Stimulated activated CD4-positive, alpha-beta T cell treated with anti-CD3 and anti-CD28 coated beads, Interleukin-12 subunit alpha, Interleukin-12 subunit beta, amount 100 ng/mL, for 48 hours (primary cell): ENCODE measurements around the gene NBEA.

Experiments used
- DNase-seq, 3 donors: peaks; one replicate each; pipeline ENCODE4 v3.0.0-alpha.2; 2020; ENCODE audit warnings: low read depth in 2 of 3, low spot score in 1 of 3

NBEA gene

DNA sequence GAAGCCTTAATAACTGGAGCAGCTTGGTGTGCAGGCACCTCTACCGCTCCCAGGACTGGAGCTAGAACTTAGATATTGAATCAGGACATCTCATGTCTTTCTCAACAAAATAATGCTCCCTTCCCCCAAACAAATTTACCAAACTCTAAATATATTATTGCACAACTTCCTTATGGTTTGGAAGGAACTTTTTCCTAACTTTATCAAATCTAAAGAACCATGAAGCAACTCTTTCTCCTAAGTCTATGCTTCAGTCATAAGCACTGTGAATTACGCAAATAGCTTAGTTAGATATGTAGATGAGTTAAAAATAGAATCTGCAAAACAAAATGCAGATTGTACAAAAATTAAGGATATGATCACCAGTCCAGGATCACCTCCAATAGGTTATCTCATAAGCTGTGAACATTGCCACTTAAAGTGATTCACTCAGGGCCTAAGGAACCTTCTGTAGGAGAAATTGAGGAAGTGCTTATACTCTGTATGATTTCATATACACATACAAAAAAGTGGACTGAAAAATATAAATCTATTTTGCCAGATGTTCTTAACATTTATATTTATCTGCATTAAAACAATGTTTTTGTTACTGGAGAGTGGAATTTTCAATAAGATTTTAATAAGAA, 554.8 kb downstream of the NBEA start:
- no peak for DNase-seq

DNA sequence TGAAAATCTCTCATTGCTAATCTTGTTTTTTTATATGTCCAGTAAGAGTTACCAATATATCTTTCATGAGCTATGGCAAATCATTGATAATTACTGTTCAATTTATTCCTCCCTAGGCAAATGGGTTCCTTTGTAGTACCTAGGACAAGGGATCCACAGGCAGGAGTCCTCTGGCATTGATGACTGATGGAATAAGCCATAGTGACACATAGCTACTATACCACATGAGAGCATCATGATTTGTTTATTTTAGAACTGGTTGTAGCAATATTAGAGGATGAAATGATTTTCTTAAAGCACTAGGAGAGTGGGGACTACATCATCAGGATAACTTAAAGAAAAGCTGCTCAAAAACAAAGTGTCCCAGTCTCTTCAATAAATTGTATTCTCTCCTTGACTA, 556.2 kb downstream of the NBEA start:
- DNase-seq = no peak

DNA sequence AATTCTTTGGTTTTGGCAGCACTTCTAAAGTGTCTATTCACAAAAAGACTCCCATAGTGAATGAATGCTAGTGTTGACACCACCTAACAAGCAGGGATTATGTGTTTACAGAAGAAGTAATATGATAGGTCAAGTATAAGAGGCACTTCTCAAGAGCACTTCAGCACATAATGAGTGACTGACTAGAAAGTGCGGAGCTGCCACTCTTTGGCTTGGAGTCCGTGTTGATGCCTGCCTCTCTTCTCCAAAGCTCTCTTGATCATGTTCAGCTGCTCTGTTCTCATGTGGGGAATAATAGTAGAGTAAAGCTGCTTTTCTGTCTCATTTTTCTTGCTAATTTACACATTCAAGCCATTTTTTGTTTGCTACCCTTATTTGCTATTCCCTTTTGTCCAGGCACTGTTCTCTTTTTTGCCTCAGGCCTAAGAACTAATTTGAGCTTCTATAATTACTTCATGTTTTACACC, 557.2 kb downstream of the NBEA start:
- DNase-seq = no peak

DNA sequence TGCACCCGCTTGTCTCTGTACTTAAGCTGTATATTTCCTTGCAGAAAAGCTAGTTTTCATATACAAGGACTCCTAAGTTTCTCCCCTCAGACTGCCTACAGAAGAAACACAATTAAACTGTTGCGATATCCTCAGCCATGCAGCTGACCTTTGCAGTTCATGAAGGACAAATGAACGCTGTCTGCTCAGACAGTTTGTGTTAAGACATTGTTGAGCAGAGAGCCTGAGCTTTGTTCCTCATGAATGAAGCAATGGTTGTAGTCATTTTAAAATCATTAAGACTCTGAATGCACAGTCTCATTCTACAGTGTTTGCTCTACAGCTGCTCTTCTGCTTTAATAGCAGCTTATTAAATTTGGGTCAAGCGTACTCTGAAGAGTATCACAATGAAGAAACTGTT, 557.6 kb downstream of the NBEA start:
- DNase-seq = no peak

DNA sequence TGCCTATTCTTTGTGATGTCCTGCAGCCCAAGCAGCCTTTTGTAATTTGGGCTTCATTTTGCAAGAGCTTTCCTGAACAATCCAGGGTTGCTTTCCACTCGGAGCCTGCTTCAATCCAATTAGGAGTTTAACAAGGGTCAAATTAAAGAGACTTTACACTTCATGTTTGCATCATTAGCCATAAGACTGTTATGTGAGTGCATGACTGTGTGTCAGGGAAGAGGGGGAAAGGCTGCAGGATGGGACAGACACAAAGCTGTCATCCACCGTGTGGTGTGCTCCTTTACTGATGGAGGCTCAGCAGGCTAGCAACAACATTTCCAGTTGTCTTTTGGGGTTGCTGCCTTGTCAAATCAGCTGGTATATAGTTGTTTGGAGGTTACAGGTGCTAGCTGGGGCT, 558.1 kb downstream of the NBEA start:
- DNase-seq = no peak

DNA sequence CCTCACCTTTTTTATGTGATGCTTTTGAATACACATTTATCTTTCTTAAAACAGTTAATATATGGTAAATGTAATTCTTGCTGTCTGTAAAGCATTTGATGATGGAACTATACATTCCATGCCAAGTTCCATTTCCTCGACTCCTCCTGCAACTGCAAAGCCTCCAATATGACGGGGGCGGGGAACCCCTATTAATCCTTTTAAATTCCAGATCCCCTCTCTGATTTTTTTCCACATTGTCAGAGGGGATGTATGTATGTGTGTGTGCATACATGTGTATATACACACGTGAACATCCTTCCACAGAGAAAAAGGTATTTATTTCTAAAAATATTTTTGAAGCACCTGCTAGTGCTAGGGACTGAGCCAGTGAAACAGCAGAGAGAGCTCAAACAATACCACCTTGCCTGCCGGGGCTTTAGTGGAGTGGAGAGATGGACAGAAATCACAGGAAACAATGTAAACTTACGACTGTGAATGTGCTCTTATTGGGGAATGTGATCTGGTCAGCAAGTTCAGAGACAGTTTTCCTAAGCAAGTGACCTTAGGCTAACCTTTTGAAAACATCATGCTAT, 559.7 kb downstream of the NBEA start:
- no peak for DNase-seq

DNA sequence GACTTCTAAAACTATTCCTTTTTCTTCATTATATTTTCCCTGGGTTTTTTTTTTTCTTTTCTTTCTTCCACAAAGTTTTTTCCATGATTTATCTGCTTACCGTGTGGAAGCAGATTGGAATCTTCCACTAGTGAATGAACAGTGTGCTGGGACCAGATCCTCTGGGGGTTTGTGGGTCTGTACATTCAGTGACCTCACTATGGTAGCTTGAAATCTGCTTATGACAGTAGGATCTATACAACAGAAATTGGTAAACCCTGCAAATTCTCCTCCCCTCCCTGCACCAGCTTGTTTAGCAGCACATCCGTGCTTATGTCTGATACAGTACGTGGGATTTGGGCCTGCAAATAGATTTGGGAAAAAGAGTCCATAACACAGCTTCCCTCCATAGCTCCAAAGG, 560.4 kb downstream of the NBEA start:
- DNase-seq = no peak

DNA sequence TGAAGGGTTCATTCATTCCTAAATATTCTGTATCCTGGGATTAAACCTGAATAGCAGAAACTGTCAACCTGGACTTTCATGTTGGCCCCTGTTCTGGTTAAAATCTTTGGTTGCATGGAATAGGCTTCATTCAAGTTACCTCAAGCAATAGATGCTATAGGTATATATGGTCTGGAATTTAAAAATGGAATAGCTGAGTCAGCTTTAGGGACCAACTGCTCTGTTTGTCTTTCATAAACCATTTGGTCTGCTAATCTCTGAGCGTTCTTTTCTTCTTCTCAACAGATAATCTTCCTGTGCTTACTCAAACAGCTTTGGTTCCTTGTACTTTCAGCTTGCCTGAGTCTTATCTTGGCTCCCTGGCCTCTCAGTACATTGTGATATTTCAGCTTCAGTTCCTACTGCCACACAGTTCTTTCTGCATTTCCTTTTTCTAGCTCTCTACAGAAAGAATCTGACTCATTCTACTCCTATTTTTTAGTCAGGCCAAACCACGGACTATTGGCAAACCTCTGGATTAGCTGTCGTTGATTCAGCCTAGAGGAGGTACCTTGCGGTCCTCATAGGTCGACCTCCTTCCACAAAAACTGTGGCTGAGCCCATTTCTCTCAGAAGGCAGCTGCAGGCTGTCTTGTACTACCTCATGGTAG, 570.3 kb downstream of the NBEA start:
- DNase-seq = no peak

DNA sequence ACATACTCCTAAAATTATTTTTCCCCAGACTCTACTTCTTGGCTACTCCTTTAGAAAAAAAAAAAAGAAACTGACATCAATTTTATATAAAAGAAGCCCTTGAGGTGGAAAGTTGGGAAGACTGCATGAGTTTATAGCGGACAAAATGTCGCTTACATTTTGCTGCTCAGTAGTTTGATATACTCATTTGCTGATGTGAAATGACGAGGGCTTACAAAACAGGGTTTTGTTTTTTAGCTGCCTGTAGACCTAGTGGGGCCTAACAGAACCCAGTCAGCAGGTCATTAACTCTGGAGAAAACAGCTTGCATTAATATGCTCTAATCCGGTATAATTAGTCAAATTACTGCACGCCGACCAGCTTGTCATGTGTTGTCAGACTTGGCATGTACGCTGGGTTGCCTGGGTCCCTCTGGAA, 572.0 kb downstream of the NBEA start:
- DNase-seq = no peak

DNA sequence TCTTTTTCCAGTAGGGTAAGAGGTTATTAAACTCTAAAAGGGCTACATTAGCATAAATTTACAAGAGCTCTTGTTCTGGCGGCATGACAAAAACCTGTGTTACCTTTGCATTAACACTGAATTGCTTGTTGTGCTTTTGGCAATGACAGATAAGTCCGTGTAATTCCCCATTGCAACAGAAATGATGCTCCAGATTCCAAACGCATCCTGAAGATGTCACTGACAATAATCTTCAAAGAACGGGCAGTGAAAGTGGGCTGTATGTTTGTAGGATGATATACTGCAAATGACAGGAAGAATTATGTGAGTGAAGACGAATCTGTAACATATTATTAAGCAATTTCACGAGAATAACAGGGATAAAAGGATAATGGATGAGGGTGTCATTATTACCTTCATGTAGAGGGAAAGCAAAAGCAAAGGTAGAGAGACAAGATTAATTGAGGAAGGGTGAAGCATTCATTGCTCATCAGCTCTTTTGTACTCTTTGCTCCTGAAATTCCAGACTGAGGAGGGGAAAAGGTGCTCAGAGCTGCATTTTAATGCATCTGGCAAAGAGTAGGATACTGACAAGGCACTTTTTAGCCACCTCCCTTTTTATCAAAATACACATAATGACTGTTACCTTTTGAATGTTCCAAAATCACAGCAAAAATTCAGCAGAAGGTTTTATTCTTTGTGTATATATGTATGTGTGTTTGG, 572.9 kb downstream of the NBEA start:
- DNase-seq = no peak

DNA sequence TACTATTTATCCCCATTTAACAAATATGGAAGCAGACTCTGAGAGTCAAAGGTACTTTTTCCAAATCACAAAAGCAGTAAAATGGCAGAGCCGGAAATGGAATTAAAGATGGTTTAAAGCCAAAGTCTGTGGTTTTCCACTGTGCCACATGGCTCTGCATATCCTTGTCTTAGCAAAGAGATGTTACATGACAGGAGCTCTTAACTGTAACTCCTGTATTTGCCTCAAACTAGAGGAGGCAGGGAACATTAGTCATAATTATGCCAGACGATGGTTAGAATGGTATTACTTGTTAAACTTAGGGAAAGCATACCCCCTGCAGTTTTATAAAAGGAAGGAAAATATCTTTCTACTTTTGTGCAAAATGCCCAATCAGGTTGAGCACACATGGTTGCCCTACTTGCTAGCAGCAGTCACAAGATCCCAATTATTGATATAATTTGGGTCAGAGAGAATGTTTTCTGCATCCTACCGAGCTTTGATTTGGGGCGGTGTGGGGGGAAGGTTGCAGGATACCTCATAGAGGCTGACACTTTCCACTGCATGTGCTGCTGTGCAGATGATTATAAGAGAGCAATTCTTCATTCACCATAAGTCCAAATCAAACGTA, 576.4 kb downstream of the NBEA start:
- no peak for DNase-seq

DNA sequence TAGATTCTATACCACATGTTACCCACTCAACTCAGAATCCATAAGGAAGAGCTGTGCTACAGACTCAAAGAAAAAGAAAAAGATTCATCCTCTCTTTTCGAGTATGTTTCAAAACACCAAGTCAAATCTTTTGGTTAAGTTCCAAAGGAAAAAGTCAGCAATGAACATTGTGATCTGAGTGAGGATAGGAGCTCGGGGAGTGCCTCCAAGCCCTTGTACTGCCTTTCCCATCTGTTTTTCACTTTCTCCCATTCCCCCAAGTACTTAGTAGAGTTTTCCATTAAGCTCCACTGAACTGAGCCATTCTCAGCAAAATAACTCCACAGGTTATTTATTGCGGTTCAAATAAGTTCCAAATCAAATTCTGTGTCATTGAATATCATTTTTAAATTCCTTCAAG, 582.1 kb downstream of the NBEA start:
- DNase-seq = no peak

DNA sequence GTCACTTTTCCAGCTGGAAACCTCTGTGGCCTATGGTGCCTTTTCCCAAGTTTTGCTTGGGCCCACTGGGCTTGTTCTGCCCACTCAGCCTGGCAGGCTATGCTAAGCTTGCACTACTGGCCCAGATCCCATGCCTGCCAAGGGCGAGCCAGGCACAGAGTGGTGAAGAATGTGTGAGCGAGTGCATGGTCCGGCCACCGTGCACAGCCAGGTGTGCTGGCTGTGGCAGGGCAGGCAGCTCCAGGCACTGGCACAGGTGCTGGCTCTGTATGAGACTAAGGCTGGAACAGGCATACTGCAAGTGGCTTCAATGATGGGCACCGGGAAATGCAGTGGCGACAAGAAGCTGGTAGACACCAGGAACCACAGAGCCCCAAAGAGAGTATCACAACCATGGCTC, 584.5 kb downstream of the NBEA start:
- DNase-seq = no peak

DNA sequence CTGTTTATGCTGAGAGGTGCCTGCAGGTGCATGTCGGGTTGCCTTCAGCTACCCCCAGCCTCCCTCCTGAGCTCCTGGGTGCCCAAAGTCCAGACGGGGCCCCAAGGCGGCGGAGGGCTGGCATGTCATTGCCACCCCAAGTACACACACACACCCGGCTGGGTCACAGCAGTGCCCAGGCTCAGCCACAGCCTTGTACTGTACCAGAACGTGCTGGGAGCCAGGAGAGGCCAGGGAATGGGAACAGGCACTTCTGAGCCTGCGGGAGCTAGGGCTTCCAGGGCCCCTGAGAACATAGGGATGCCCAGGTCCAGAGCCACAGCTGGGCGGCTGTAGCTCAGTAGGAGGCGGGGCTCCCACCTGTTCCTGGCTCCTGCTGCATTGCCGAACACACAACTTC, 585.4 kb downstream of the NBEA start:
- DNase-seq = no peak

DNA sequence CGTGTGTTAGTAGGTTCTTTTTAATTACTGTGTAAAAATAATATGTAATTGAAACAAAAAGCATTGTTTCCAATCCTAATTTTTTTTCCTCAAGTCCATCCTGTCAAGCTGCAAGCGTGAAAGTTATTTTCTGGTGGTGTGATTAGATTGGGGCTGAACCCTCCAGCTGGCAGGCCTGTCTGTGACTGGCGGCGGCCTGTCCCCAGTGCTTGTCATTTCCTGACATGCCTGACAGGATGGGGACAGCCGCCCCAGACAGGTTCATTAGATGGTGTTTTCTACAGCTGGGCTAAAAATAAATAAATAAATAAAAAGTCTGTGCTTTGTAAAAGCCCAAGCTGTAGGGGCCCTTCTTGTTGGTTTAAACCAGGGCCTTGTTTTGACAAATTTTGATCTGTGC, 588.1 kb downstream of the NBEA start:
- DNase-seq = no peak

DNA sequence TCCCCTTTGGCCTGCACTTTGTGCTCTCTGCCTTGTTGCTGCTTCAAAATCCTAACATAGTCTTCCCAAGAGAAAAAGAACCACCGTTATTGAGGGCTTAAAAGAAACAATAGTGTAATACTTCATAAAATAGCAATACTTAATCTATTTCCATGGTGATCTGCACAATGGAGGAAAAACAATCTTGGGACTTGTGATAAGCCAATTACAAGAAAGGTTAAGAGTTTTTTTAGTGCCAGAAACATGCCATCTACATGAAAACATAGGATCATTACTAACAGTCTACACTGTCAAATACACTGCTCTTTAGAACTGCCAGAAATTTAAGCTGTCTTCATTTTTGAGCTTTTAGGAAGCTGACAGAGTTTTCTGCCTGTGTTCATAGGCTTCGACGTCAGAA, 588.5 kb downstream of the NBEA start:
- no peak for DNase-seq

DNA sequence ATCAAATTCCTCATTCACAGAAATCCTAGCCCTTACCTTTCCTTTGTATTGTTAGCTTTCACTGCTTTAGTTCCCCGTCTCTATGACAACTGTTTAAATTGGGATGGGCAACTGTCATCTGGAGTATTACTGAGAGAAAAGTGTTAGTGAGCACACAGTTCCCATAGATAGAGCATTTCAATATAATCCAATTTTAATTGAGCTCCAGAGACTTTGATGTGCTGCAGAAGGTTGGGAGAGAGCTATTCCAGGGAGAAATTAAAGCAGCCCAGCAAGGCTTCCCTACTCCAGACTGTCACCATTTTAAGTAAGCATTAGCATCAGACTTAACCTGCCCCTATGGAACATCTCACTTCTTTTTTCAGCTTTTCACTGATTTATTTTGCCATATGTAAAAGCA, 589.5 kb downstream of the NBEA start:
- DNase-seq = no peak

DNA sequence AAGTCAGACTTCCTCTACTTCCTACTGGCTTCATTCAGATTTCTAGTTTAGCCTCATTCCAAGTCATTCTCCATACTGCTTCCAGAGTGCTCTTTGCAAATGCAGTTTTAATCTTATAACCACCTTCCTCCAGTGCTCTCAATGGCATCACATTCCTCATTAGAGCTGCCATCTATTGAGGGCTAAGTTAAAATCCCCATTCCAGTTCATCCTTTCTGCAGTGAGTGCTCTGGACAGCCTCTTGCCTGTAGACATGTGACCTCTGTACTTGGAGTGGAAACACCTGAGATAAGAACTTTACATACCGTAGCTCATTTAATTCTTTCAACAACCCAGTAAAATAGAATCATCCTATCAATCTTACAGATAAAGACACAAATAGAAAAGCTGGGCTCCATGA, 592.3 kb downstream of the NBEA start:
- DNase-seq = no peak

DNA sequence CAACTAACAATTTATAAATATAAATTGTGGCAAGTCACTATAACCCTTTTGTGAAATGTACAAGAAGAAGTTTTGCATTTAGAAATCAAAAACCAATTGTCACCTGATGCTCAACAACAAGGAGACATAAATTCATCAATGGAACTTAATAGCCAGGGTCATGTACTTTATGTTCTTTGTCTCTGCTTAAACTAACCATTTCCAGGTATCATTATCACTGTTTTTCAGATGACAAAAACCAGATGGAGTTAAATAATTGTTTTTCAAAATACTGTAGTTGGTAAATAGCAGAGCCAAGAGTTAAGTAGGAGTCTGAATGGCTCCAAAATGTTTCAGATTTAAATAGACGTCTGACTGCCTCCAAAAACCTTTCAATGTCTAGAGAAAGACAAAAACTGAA, 606.7 kb downstream of the NBEA start:
- no peak for DNase-seq

DNA sequence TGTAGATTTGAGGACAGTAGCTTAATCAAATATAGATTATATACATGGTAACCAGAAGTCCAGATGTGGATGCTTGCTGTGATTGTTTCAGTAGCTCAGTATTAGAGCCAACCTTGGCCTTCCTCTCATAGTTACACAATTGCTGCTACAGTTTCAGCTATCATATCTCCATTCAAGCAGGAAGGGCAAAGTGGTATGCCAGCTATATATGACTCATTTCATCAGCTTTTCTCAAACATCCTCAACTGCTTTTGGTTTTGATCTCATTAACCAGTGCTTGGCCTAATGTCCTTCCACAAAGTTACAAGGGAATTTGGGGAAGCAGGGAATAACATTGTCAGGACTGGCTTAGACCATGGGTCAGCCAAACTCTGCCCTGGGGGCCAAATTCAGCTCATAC, 607.4 kb downstream of the NBEA start:
- no peak for DNase-seq

DNA sequence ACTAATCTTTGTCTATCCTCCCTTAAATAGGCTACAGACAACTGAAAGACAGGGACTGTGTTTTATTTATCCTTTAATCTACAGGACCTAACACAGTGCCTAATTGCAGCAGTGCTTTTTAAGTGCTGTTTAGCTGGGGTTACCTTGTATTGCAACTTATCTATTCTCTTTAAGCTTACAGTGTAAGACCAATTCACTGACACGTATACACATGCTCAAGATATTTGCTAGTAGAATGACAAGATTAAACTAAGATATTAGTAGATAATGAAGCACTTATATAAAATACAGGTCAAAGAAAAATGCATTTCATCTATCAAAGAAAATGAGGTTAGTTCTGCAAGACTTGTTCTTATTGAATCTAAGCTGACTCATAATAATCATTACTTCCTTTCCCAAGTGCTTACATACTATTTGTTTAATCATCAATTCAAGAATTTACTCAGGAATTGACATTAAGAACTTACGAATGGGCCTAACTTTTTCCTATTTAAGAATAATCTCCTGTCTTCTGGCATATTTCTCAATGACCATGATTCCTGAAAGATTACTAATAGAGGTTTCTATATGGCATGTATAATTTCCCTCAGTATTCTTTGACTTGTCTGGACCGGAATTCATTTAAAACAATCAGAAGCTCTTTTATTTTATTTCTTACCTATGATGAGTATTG, 610.2 kb downstream of the NBEA start:
- DNase-seq = no peak
